ENCODE data around the gene EXOC4. TPM values are rescaled to one million over a fixed set of nuclear protein-coding genes. Genes with fewer than 3 reads are reported as not detected.

The EXOC4 gene
- total and polyA plus RNA-seq, 2 donors (not counting 3 experiments of a cell fraction or from before 2014, with no cell fraction given) = 20.3 to 73.1 TPM

- Histone ChIP-seq H3K4me3 (replicated peaks in 1 of 3; ENCODE audit: insufficient read depth in 1 of 3, low read depth in 1 of 3, low read length in 3 of 3) (no peak overlapping the region), H3K79me2 (ENCODE audit: control insufficient read depth, insufficient read depth, low read length) (no peaks in the 10 kb centered on the region), H3K27me3 (ENCODE audit: control insufficient read depth in 2 of 2, insufficient read depth in 2 of 2, low read length in 2 of 2) (no peaks in the 10 kb centered on the region), H3K4me1 (ENCODE audit: control insufficient read depth, extremely low read depth, insufficient read depth, low read length) (no peaks in the 10 kb centered on the region), H3K36me3 (ENCODE audit: control insufficient read depth in 2 of 2, extremely low read depth in 1 of 2, insufficient read depth in 2 of 2, low read length in 2 of 2) (no peaks in the 10 kb centered on the region), H3K27ac (ENCODE audit: insufficient read depth, low read depth, low read length) (no peak overlapping the region), H3K9me3 (replicated peaks; ENCODE audit: control insufficient read depth, insufficient read depth, low read length) (no peaks in the 10 kb centered on the region), H3K9me1 (replicated peaks; ENCODE audit: control insufficient read depth, extremely low read depth, insufficient read depth, low read length) (no peaks in the 10 kb centered on the region), H3K9ac (replicated peaks; ENCODE audit: extremely low read depth, insufficient read depth, low read length) (no peak overlapping the region), H3K4me2 (ENCODE audit: insufficient read depth, low read length) (no peak overlapping the region), H2AFZ (ENCODE audit: low read depth, low read length) (no peak overlapping the region), H4K20me1 (replicated peaks; ENCODE audit: control insufficient read depth, extremely low read depth, insufficient read depth, low read length) (no peaks in the 10 kb centered on the region)
- DNase-seq (ENCODE audit: low read depth, low spot score) (no peak), FAIRE-seq (no peak)
- dilution Hi-C loops (cut with MboI; ENCODE audit: extremely low pct_ligation_motif_present, low sequenced_read_pairs) (no loop called here), intact Hi-C loops (cut with micrococcal nuclease) (no loop called here)
- BruUV-seq (replicated peaks) = no TSS peak
- ChIA-PET POLR2A (no interaction called here), CTCF (no interaction called here)
- TF ChIP-seq MYC (IDR thresholded peaks at IDR 0.05; ENCODE audit: low read depth, low read length) = no peak
- no peak for TF ChIP-seq MAX (IDR thresholded peaks at IDR 0.05; ENCODE audit: insufficient read depth, insufficient read length)
- no peak for TF ChIP-seq FOS (IDR thresholded peaks at IDR 0.05; ENCODE audit: borderline replicate concordance, insufficient read depth, low read length)
- no peak for TF ChIP-seq JUN (IDR thresholded peaks at IDR 0.05; ENCODE audit: borderline replicate concordance, insufficient read depth, insufficient read length, low read depth)
- no peak for TF ChIP-seq EZH2 (IDR thresholded peaks at IDR 0.05; ENCODE audit: borderline replicate concordance, low read depth, low read length, severe bottlenecking)
- TF ChIP-seq POLR2A (IDR thresholded peaks at IDR 0.05; ENCODE audit: low read depth, low read length) = no peak
- TF ChIP-seq POLR2AphosphoS5 (IDR thresholded peaks at IDR 0.05; ENCODE audit: insufficient read depth, low read depth, low read length) = no peak
- no peak for TF ChIP-seq GATA2 (IDR thresholded peaks at IDR 0.05; ENCODE audit: insufficient read depth, insufficient read length, low read depth, low read length)
- TF ChIP-seq CTCF (IDR thresholded peaks at IDR 0.05; ENCODE audit: extremely low read depth in 1 of 2, insufficient read depth in 1 of 2, low read depth in 1 of 2, low read length in 2 of 2) = no peak
Observed at GRCh38 chr7:133545618-133546017, 292.7 kb downstream of the EXOC4 start.
